Heart left ventricle (tissue), 16 donors: Measurements from ENCODE around the gene RPL31. TPM values are rescaled to one million over a fixed set of nuclear protein-coding genes. Genes with fewer than 3 reads are reported as not detected.

Experiments
- ATAC-seq, 4 donors: fragments of 200-7000 bp; cut with Tn5 transposase; one replicate each; pipeline ENCODE4 v1.9.1; 2020 to 2022; ENCODE audit warnings: moderate library complexity in 4 of 4, mild to moderate bottlenecking in 3 of 4, moderate number of reproducible peaks in 1 of 4
- DNase-seq, 5 donors: peaks; one replicate each; pipeline ENCODE4 v3.0.0-alpha.2; 2020
- H3K27ac ChIP-seq, 12 donors: fragments of 200-600 bp; sonication (generic) in 4 of 12; one replicate each; pipeline versions ENCODE4 v1.5.0 to v1.8.0; 2016 to 2022; ENCODE audit warnings: mild to moderate bottlenecking in 2 of 12
- H3K27me3 ChIP-seq, 9 donors: fragments of 200-600 bp; sonication (generic) in 2 of 9; one replicate each; pipeline versions ENCODE4 v1.5.1 to v1.8.0; 2016 to 2022; ENCODE audit warnings: mild to moderate bottlenecking in 3 of 9
- H3K36me3 ChIP-seq, 9 donors: fragments of 200-600 bp; sonication (generic) in 2 of 9; one replicate each; pipeline versions ENCODE4 v1.5.0 to v1.8.0; 2018 to 2022; ENCODE audit warnings: mild to moderate bottlenecking in 2 of 9
- H3K4me1 ChIP-seq, 12 donors: fragments of 200-600 bp; sonication (generic) in 4 of 12; one replicate each; pipeline versions ENCODE4 v1.5.0 to v1.8.0; 2016 to 2022; ENCODE audit warnings: mild to moderate bottlenecking in 3 of 12
- H3K4me3 ChIP-seq, 12 donors: fragments of 200-600 bp; sonication (generic) in 4 of 12; one replicate each; pipeline versions ENCODE4 v1.5.0 to v1.8.0; 2017 to 2022; ENCODE audit warnings: mild to moderate bottlenecking in 9 of 12, moderate library complexity in 4 of 12
- H3K9me3 ChIP-seq, 12 donors: fragments of 200-600 bp; sonication (generic) in 4 of 12; one replicate each; pipeline versions ENCODE4 v1.5.0 to v1.8.0; 2016 to 2022; ENCODE audit warnings: mild to moderate bottlenecking in 1 of 12
- POLR2A ChIP-seq, 2 donors: fragments of 450-650 bp; IDR thresholded peaks; one replicate each; pipeline ENCODE4 v1.6.1; 2017; ENCODE audit warnings: antibody characterized with exemption in 2 of 2, mild to moderate bottlenecking in 2 of 2, moderate library complexity in 2 of 2
- WGBS, 4 donors: extraction: QIAGEN DNeasy Blood & Tissue Kit in 2 of 4; methylation state at CpG; one replicate each; pipeline versions ENCODE4 v1.1.5 to v1.1.7; 2013 to 2018; 5-methylcytosine and 5-hydroxymethylcytosine counted together
- intact Hi-C, 10 donors: fragments of 100-400 bp; cut with DNase I; formaldehyde crosslinking; loops; one replicate each; pipeline versions ENCODE4 v1.11.1 to v1.14.2; 2022
- polyA plus RNA-seq, 2 donors: library from polyadenylated mRNA; stranded (reverse); fragments of 200-250 nt; gene quantifications; one replicate each; pipeline ENCODE4 v1.2.3, GENCODE V29; 2013
- total RNA-seq, 9 donors: library from RNA; depleted of rRNA in 2 of 9; stranded (reverse); fragments of >200 nt in 2 of 9; fragmentation: NEBNext Ultra II Directional in 3 of 9; extraction: Animal tissue kit (Norgen Biotek cat#: 25700) in 3 of 9; gene quantifications; one replicate each; pipeline versions ENCODE4 v1.1.0 to v1.2.4, GENCODE V29; 2016 to 2023
- TF ChIP-seq, protein P1 (sequence below), 12 donors: fragments of 200-600 bp; sonication (generic) in 4 of 12; IDR thresholded peaks; one replicate each; pipeline versions ENCODE4 v1.5.0 to v1.8.0; 2018 to 2022; ENCODE audit warnings: antibody characterized with exemption in 12 of 12, mild to moderate bottlenecking in 5 of 12
- donor health status: ischemic (EF 13 %, LVEDD 7.1; RV severe dilation, severe dysfunction).
- donor health status: healthy with polysubstance abuse.
- donor health status: DM: no; HTN: yes; CAD: no.
- donor health status: DM: no; HTN: no; CAD: no.
- donor health status: ischemic (EF 25% LVEDD 6.9; RV normal size, moderate dysfunction).
- donor health status: ischemic (EF 25% LVEDD 5.7; RV mildly dilated, moderate dysfunction).
- donor health status: healthy.
- donor health status: DM: yes; HTN: yes; CAD: no.
- donor health status: ischemic (EF 35%, LVEDD 5.7; RV mildly dilated, moderate dysfunction).
- donor health status: nonischemic (EF 11% LVEDD 7.7; RV severe dilation, severe dysfunction).
- donor health status: DM: yes; HTN: yes; CAD: no.
- donor health status: PGD.
- donor health status: ischemic (EF 29% LVEDD 5.4; RV normal size, mild dysfunction).
- donor health status: nonischemic (EF 23%, LVEDD 6.1; RV moderate dilation, normal function).

The RPL31 gene
- total and polyA plus RNA-seq, 11 donors = 383 to 3,831 (median 752) TPM

DNA sequence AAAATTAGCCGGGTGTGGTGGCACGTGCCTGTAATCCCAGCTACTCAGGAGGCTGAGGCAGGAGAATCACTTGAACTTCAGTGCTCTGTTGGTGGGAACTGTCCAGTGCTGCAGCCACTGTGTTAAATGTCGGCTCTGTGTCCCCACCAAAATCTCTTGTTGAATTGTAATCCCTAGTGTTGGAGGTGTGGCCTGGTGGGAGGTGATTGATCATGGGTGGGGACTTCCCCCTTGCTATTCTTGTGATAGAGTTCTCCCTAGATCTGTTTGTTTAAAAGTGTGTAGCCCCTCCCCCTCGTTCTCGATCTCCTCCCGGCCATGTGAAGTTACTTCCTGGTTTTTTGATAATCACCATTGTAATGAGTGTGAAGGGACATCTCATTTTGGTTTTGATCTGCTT, 9.8 kb upstream of the RPL31 start:
- intact Hi-C loops = no loop called here
- Histone ChIP-seq H3K4me3 (no peak overlapping the region), H3K27me3 (no peaks in the 10 kb centered on the region), H3K4me1 (no peaks in the 10 kb centered on the region), H3K36me3 (peaks cover 0 to 83% (median 43%) of the 10 kb centered on the region in 9 donors), H3K27ac (no peak overlapping the region), H3K9me3 (no peaks in the 10 kb centered on the region)
- no peak for TF ChIP-seq POLR2A (IDR thresholded peaks at IDR 0.05)
- TF ChIP-seq, protein P1, sequence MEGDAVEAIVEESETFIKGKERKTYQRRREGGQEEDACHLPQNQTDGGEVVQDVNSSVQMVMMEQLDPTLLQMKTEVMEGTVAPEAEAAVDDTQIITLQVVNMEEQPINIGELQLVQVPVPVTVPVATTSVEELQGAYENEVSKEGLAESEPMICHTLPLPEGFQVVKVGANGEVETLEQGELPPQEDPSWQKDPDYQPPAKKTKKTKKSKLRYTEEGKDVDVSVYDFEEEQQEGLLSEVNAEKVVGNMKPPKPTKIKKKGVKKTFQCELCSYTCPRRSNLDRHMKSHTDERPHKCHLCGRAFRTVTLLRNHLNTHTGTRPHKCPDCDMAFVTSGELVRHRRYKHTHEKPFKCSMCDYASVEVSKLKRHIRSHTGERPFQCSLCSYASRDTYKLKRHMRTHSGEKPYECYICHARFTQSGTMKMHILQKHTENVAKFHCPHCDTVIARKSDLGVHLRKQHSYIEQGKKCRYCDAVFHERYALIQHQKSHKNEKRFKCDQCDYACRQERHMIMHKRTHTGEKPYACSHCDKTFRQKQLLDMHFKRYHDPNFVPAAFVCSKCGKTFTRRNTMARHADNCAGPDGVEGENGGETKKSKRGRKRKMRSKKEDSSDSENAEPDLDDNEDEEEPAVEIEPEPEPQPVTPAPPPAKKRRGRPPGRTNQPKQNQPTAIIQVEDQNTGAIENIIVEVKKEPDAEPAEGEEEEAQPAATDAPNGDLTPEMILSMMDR (IDR thresholded peaks at IDR 0.05) = no peak
- ATAC-seq = no peak
- DNase-seq = no peak
- WGBS, 4 donors = 70 to 85% (median 79%) methylated on average over 6 of the region's 6 CpGs

DNA sequence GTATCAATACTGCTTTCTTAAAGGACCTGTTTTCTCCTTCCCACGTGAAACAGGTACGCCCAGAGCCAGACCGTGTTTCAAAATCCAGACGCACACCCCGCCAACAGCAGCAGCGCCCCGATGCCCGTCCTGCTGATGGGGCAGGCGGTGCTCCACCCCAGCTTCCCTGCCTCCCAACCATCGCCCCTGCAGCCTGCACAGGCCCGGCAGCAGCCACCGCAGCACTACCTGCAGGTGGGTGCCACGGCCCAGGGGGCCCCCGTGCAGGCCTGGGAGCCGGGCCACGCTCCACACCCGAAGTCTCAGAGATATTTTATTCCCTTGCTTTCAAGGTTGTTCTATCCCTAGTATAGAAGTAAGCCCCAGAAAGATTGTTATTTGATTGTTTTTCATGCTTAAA, 8.8 kb upstream of the RPL31 start:
- no peak for TF ChIP-seq POLR2A (IDR thresholded peaks at IDR 0.05)
- TF ChIP-seq, protein P1 (IDR thresholded peaks at IDR 0.05) = no peak
- no peaks in the 10 kb centered on the region for H3K9me3 ChIP-seq
- peaks cover 0 to 76% (median 43%) of the 10 kb centered on the region in 9 donors for H3K36me3 ChIP-seq
- H3K27me3 ChIP-seq = no peaks in the 10 kb centered on the region
- whole genome bisulfite sequencing, 4 donors = 88 to 95% (median 93%) methylated on average over 16 to 17 of the region's 17 CpGs
- ATAC-seq (no peak), DNase-seq (no peak)
- intact Hi-C loops = no loop called here
- H3K4me3 ChIP-seq = no peak overlapping the region
- no peaks in the 10 kb centered on the region for H3K4me1 ChIP-seq
- no peak overlapping the region for H3K27ac ChIP-seq

DNA sequence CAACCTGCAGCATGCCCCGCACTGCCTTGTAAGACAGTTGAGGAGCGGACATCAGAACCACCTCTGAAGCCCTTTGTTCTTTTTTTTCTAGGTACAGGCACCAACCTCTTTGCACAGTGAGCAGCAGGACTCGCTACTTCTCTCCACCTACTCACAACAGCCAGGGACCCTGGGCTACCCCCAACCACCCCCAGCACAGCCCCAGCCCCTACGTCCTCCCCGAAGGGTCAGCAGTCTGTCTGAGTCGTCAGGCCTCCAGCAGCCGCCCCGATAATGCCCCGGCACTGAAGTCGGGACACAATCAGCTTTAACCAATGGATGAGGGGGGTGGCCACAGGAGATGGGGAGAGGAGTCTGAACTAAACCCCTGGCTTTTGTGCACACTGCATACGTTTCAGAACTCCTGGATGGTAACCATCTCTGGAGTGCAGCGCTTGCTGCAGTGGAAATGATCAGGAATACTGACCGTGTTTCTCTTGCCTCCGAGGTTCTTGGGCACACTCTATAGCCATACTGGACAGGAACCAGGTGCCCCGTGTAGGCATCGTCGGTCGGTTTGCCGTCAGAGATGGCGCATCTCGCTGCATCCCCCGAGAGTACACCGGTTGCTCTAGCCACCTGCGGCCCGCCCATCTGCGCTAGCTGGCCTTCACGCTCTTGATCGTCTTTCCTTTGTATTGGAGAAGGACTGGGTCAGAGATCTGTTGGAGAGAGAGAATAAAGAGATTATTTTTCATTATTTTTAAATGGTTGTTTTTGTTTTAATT, 6.6 kb upstream of the RPL31 start:
- intact Hi-C loops = no loop called here
- Histone ChIP-seq H3K4me3 (no peak overlapping the region), H3K36me3 (peaks cover 0 to 67% (median 40%) of the 10 kb centered on the region in 9 donors), H3K27ac (no peak overlapping the region), H3K27me3 (no peaks in the 10 kb centered on the region), H3K4me1 (no peaks in the 10 kb centered on the region), H3K9me3 (no peaks in the 10 kb centered on the region)
- TF ChIP-seq, protein P1 (IDR thresholded peaks at IDR 0.05) = no peak
- TF ChIP-seq POLR2A (IDR thresholded peaks at IDR 0.05) = no peak
- no peak for DNase-seq
- WGBS, 4 donors = 90 to 94% (median 93%) methylated on average over 28 of the region's 28 CpGs
- no peak for ATAC-seq

DNA sequence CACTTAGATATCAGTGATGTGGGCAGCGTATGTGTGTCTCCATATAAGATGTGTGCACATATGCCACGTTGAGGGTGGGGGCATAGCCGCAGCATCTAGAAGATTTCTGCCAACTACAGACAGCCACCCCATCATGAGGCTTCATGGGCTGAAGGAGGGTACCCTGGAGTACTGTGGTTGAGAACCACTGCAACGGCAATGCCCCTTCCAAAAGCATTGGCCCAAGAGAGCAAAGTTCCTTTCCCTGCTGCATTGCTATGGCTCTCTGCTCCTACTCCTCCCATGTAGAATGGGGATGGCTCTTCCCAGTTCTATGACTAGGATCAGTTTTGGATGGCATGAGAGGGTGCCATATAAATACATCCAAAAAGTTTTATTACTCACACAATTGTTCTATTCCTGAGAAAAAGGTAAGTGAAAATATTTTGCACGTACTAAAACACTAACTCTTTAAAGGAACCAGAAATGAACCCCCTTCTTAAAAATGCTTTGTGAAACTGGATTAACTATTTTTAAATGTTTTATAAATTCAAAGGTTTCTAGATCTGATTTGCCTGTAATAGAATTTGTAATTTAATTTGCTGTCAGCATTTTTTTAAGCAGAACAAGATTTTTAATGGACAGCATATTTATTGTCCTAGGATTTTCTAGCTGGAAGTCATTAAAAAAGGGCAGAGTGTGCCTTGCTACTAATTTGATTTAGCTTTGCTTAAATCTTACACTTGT, 4.4 kb upstream of the RPL31 start:
- ATAC-seq (no peak), DNase-seq (no peak)
- Histone ChIP-seq H3K4me1 (peaks cover 0 to 7% (median 5%) of the 10 kb centered on the region in 12 donors), H3K27me3 (no peaks in the 10 kb centered on the region), H3K9me3 (no peaks in the 10 kb centered on the region), H3K27ac (no peak overlapping the region), H3K36me3 (peaks cover 0 to 49% (median 27%) of the 10 kb centered on the region in 9 donors), H3K4me3 (no peak overlapping the region)
- TF ChIP-seq, protein P1 (IDR thresholded peaks at IDR 0.05) = no peak
- TF ChIP-seq POLR2A (IDR thresholded peaks at IDR 0.05) = no peak
- WGBS, 4 donors = 86 to 95% (median 93%) methylated on average over 5 of the region's 5 CpGs
- intact Hi-C loops = no loop called here
